Osteoblast (primary cell): ENCODE results near the gene SOX21. TPM values are rescaled to one million over a fixed set of nuclear protein-coding genes. Genes with fewer than 3 reads are reported as not detected.

ENCODE experiments used
- DNase-seq: peaks from one replicate; pipeline ENCODE4 v3.0.0; 2011; ENCODE audit warnings: low spot score, mixed read lengths; ENCODE audit not compliant: insufficient read length; ENCODE audit errors: missing footprints
- H2AFZ ChIP-seq: 2 replicates; pipeline ENCODE4 v1.6.0; 2011; ENCODE audit warnings: mild to moderate bottlenecking, low read length
- H3K27ac ChIP-seq: 2 replicates; pipeline ENCODE4 v1.5.1; 2011; ENCODE audit warnings: mild to moderate bottlenecking, low read depth, low read length, moderate library complexity
- H3K27me3 ChIP-seq: 2 replicates; pipeline ENCODE4 v1.6.0; 2012; ENCODE audit warnings: mild to moderate bottlenecking, control low read depth, inconsistent platforms, low read length, moderate library complexity; ENCODE audit not compliant: insufficient read depth
- H3K36me3 ChIP-seq: 2 replicates; pipeline ENCODE4 v1.5.1; 2011; ENCODE audit warnings: mild to moderate bottlenecking, low read length, control low read depth, moderate library complexity; ENCODE audit not compliant: insufficient read depth
- H3K4me1 ChIP-seq: 2 replicates; pipeline ENCODE4 v1.5.1; 2011; ENCODE audit warnings: mild to moderate bottlenecking, low read length, control low read depth, moderate library complexity; ENCODE audit not compliant: insufficient read depth
- H3K4me2 ChIP-seq: 2 replicates; pipeline ENCODE4 v1.6.0; 2011; ENCODE audit warnings: mild to moderate bottlenecking, low read length; ENCODE audit not compliant: insufficient read depth
- H3K4me3 ChIP-seq: fragments of 200-600 bp; sonication (generic); 3 replicates; pipeline ENCODE4 v1.5.1; 2012; ENCODE audit warnings: mild to moderate bottlenecking, low read length, inconsistent platforms; ENCODE audit not compliant: insufficient read depth
- H3K79me2 ChIP-seq: 2 replicates; pipeline ENCODE4 v1.6.0; 2012; ENCODE audit warnings: mild to moderate bottlenecking, low read length, control low read depth, inconsistent platforms; ENCODE audit not compliant: insufficient read depth
- H3K9me3 ChIP-seq: 2 replicates; pipeline ENCODE4 v1.5.1; 2011; ENCODE audit warnings: low read depth, low read length, control low read depth
- H4K20me1 ChIP-seq: 2 replicates; pipeline ENCODE4 v1.6.0; 2012; ENCODE audit warnings: mild to moderate bottlenecking, low read length, control low read depth; ENCODE audit not compliant: insufficient read depth
- CTCF ChIP-seq: IDR thresholded peaks from 2 replicates; pipeline ENCODE4 v1.5.1; 2011; ENCODE audit warnings: mild to moderate bottlenecking, low read depth, low read length, moderate library complexity; ENCODE audit errors: extremely low read depth
- total RNA-seq: library from RNA; depleted of rRNA; stranded (reverse); fragments of >200 nt; gene quantifications from 2 replicates; pipeline ENCODE4 v1.2.3, GENCODE V29; 2012

SOX21 gene
- total RNA-seq, 1 donor = not detected

GRCh38 chr13:94703721-94704314 is 8.5 kb downstream of the SOX21 start:
- Histone ChIP-seq H4K20me1 (no peaks in the 10 kb centered on the region), H3K4me3 (no peak overlapping the region), H3K79me2 (no peaks in the 10 kb centered on the region), H2AFZ (no peak overlapping the region), H3K36me3 (no peaks in the 10 kb centered on the region), H3K27me3 (peaks cover 99% of the 10 kb centered on the region), H3K4me1 (no peaks in the 10 kb centered on the region), H3K27ac (no peak overlapping the region), H3K4me2 (no peak overlapping the region), H3K9me3 (no peaks in the 10 kb centered on the region)
- peak; percentile 62 for DNase-seq
- TF ChIP-seq CTCF = no peak

GRCh38 chr13:94703271-94703670 is 9.1 kb downstream of the SOX21 start:
- H2AFZ ChIP-seq = no peak overlapping the region
- no peaks in the 10 kb centered on the region for H3K4me1 ChIP-seq
- no peak overlapping the region for H3K27ac ChIP-seq
- H3K79me2 ChIP-seq = no peaks in the 10 kb centered on the region
- H3K4me3 ChIP-seq = no peak overlapping the region
- TF ChIP-seq CTCF = no peak
- no peaks in the 10 kb centered on the region for H3K36me3 ChIP-seq
- H4K20me1 ChIP-seq = no peaks in the 10 kb centered on the region
- H3K9me3 ChIP-seq = no peaks in the 10 kb centered on the region
- DNase-seq = peak; percentile 44
- peaks cover 99% of the 10 kb centered on the region for H3K27me3 ChIP-seq
- no peak overlapping the region for H3K4me2 ChIP-seq

GRCh38 chr13:94702181-94703041 is 9.9 kb downstream of the SOX21 start:
- peaks cover 91% of the 10 kb centered on the region for H3K27me3 ChIP-seq
- no peaks in the 10 kb centered on the region for H3K9me3 ChIP-seq
- no peak overlapping the region for H3K4me2 ChIP-seq

More at GRCh38 chr13:94702181-94703041, 9.9 kb downstream of the SOX21 start:
- DNase-seq = peak; percentile 39
- H3K79me2 ChIP-seq = no peaks in the 10 kb centered on the region
- H3K36me3 ChIP-seq = no peaks in the 10 kb centered on the region
- H3K4me3 ChIP-seq = no peak overlapping the region
- H4K20me1 ChIP-seq = no peaks in the 10 kb centered on the region
- no peak overlapping the region for H3K27ac ChIP-seq
- H2AFZ ChIP-seq = no peak overlapping the region
- no peaks in the 10 kb centered on the region for H3K4me1 ChIP-seq
- TF ChIP-seq CTCF = no peak
